GM03348 (cell line): Measurements from ENCODE around the gene SLC9C2.
A peak's percentile ranks its signal among the peaks of the same experiment; 100 is the strongest.
"Not testable (repeated sequence)": the region's sequence is repeated elsewhere in the genome, so short reads cannot be mapped to it uniquely, and the experiment has no call there.

ENCODE experiments used
- DNase-seq: peaks from one replicate; pipeline ENCODE4 v3.0.0; 2012; ENCODE audit warnings: low spot score

The SLC9C2 gene

DNA sequence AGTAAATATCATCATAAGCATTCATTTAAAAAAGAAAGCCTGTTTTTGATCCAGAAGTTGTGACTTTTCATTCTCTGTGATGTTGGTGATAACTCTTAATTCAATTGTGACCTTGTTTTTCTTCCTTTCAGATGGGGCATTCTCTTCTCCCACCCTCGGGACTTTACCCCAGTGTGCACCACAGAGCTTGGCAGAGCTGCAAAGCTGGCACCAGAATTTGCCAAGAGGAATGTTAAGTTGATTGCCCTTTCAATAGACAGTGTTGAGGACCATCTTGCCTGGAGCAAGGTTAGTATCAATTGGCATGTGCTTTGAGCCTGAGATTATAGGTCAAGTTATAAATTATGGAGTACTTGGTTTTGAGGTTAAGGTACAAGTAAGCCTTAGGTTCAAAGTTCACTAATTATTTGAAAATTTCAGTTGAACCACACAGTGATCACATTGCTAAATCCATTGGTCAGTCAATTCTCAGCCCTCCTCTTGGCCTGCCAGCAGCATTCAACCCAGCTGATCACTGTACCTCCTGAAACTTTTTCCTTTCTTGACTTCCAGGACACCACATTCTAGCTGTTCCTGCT lies 121.6 kb downstream of the SLC9C2 start:
- DNase-seq: no peak

DNA sequence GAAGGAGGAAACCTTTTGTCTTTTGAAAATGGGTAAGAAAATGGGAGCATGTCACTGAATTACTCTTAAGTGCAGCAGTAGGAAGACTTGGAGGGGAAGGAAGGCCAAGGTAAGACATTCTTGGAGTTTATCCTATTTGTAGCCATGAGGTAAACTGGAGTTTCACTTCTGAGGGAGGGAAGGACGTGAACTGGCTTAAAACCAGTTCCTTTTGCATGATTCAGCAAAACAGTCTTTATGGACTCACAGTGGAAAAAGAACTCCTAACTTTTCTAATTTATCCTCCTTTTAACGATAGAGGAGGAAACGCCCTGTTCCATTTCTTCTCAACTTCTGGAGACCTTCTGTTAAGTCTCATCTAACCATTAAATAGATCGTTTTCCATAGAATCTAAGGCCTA lies 123.2 kb downstream of the SLC9C2 start:
- no peak for DNase-seq

DNA sequence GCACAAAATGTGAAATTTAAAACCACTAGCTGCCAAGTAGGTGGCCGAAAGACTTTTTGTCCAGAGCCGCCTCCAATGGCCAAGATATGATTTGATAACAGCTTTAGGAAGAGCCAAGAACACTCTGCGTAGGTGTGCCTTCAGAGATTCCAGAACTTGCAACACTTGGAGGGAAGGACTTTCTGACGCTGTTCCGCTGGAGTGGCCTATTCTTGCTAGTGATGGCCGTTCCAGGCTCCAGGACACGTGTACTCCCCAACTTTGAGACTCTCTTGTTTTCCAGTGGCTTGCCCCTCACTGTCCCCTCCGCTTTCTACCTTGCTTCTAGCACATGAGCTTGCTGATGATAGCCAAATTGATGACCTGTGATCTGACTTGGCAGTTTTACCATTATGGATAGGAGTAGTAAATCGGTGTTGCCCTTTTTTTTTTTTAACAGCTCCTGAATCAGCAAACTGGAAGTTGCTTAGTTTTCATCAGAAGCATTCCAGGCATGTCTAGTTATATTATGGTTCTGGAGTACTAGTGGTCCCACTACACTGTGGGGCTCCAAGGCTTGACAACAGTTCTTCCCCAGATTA lies 124.7 kb downstream of the SLC9C2 start:
- DNase-seq: peak; percentile 72

DNA sequence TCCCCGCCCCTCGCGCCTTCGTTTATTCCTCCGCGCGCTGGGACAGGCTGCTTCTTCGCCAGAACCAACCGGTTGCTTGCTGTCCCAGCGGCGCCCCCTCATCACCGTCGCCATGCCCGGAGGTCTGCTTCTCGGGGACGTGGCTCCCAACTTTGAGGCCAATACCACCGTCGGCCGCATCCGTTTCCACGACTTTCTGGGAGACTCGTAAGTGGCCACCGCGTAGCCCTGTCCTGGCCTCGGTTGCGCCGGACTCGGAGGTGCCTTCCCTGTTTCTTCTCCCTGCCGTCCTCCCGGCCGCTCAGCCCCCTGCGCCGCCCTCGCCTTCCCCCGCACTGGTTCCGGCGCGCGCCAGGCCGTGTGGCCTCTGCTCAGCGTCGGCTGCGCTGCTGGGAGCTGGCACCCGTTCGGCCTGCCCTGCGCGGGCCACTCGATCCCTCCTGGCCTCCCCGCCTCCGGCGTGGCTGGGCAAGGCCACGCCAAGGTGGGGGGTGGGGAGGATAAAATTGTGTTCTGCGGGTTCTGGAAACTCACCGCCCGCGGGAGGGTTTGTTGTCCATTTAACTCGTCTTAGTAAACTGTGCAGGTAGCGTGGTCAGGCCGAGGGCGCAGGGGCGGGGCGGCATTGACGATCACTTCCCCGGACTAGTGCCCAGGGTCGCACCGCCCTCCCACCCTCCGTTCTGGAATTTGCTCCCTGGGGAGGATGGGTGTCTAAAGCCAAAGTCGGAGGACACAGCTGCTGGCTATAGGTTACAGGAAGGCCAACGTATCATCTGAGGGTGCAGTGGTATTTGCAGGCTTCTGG lies 125.4 kb downstream of the SLC9C2 start, which contains the start of gene PRDX6:
Gene PRDX6, plus strand, starts transcription at position 50 of the 808 bp plus-strand sequence. Its CDS starts 63 bp downstream, at position 113.
- peak; percentile 71 for DNase-seq

DNA sequence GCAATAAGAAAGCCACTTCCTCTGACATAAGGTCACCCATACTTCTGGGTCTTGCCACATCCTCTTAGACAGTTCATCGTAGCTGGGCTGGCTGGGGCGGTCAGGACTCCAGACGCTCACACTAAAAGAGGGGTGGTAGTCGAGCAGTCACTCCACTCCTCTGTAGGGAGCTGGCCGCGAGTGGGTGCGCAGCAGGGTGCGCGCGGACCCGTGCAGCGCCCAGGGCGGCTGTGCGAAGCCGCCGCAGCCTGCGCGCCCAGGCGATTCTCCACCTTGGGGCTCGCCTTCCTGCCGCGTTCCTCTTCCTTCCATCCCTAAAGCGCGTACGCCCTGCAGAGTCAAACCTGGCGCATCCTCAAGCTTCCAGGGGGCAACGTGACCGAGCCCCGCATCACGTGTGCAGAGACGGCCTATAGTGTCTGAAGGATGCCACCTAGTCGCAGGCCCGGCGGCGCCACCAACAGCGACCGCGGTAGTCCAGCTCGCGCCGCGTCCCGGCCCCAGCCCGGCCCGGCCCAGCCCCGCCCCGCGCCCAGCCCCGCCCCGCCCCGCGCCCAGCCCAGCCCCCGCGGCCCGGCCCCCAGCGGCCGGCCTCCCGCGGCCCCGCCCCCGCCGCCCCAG lies 126.1 kb downstream of the SLC9C2 start:
- peak; percentile 97 for DNase-seq

DNA sequence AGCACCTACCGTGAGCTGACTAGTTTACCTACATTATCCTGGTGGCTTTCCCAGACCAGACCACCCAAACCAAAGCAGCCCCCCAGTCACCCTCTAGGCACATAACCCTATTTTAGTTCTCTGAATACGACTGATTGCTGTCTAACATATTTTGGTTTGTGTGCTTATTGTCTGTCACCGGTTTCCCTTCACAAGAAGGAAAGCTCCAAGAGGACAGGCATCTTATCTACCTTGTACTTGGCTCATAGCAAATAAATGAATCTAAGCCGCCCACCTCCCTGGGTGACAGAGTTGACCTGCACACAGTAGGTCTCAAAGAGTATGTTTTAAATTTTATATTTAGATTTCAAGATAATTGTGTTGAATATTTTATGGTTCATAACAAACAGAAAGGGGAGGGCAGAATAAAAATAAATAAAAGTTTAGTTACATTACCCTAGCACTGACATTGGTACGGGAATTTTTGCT lies 126.6 kb downstream of the SLC9C2 start:
- no peak for DNase-seq

DNA sequence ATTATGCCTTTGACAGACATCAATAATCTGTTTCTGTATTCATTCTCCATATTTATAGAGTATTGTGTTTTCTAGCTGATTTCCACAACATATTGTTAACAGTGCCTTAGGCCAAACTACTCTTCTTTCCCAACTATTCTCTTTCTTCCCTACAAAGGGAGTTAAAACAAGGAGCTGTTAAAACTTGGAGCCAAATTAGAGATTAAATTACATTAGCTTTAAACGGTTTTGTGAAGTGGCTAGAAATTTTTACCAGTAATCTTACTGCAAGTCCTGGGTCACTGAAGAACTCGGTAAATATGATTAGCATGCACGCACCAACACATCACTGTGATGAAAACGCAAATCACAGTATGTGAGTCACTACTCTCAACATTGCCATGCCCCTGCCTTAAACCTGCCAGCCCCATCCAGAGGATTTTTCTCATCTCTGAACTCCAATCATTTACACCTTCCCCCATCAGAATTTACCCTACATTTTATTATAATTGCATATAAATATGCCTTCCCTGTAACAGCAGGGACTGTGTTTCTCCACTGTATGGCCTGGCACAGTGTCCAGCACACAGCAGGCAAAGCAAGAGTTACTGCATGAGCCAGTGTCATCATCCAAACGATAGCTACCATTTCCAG lies 127.2 kb downstream of the SLC9C2 start:
- DNase-seq: peak; percentile 70

DNA sequence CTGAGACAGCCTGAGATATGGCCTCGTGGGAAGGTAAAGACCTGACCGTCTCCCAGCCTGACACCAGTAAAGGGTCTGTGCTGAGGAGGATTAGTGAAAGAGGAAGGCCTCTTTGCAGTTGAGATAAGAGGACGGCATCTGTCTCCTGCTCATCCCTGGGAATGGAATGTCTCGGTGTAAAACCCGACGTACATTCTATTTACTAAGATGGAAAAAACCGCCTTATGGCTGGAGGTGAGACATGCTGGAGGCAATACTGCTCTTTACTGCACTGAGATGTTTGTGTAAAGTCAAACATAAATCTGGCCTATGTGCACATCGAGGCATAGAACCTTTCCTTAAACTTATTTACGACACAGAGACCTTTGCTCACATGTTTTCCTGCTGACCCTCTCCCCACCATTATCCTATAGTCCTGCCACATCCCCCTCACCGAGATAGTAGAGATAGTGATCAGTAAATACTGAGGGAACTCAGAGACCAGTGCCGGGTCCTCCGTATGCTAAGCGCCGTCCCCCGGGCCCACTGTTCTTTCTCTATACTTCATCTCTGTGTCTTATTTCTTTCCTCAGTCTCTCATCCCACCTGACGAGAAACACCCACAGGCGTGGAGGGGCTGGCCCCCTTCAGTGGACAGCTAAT lies 128.0 kb downstream of the SLC9C2 start:
- DNase-seq: not testable (repeated sequence)

DNA sequence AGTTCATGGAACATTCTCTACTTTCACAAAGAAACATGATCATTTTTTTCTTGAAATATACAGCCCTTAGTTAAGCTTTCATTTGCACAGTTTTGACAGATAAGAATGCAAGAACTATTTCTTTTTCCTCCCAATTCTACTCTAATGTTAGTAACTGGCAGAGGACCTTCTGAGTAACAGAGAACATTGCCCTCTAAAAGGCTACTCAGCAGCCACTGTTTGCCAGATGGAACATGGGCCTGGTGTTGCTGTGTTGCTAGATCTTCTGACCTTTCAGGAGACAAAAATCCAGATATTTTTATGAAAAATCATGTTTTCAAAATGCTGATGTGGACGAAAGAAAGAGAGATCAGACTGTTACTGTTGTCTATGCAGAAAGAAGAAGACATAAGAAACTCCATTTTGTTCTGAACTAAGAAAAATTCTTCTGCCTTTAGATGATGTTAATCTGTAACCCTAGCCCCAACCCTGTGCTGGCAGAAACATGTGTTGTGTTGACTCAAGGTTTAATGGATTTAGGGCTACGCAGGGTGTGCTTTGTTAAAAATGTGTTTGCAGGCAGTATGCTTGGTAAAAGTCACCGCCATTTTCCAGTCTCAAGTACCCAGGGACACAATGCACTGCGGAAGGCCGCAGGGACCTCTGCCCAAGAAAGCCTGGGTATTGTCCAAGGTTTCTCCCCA lies 128.6 kb downstream of the SLC9C2 start:
- DNase-seq: no peak

DNA sequence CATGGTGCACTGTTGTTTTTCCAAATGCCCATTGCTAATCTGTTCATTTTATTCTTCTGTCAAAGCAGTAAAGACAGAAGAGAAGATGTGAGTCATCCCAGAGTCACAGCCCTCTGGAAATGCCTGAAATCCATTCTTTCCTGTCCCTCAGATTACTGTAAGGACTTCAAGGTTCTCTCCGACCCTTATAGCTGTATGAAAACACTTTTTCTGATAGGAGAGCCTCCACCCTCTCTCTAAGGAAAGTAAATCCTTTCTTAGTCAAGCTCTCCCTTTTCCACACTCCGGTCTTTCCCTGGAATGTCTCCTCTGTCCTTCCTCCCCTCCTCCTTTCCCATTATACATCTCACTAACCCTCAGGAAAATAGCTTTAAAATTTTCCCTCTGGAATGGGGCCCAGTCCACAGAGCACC lies 129.3 kb downstream of the SLC9C2 start:
- DNase-seq: peak; percentile 53

DNA sequence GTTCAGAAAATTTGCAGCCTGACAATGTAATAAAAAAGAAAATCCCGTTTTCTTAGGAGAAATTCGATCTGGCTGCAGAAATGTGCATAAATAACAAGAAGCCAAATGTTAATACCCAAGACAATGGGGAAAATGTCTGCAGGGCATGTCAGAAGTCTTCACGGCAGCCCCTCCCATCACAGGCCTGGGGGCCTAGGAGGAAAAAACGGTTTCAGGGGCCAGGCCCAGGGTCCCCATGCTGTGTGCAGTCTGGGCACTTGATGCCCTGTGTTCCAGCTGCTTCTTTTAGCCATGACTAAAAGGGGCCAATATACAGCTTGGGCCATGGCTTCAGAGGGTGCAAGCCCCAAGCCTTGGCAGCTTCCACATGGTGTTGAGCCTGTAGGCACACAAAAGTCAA lies 132.3 kb downstream of the SLC9C2 start:
- DNase-seq: no peak

DNA sequence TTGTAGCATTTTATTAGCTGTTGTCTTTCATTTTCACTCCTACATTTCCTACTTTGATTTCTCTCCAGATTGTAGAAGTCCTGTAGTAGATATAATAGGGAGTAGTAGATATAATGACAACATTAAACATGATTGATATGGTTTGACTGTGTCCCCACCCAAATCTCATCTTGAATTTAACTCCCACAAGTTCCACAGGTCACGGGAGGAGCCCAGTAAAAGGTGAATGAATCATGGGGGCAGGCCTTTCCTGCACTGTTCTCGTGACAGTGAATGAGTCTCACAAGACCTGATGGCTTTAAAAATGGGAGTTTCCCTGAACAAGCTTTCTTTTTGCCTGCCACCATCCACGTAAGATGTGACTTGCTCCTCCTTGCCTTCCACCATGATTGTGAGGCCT lies 133.2 kb downstream of the SLC9C2 start:
- no peak for DNase-seq

DNA sequence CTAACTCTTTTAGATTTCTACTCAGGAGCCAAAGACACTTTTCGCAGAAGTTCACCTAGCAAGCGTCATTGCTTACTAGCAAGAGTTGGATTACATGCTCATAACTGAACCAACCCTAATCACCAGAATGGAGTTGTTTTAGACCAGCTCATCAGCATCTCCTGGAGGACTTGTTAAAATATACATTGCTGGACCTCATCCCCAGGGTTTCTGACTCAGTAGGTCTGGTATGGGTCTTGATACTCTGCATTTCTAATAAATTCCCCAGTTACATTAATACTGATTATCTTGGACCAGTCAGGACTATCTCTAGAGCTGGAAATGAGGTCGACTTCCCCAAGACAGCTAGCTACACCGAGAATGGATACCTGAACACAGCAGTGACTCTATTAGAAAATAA lies 135.4 kb downstream of the SLC9C2 start:
- DNase-seq: no peak

DNA sequence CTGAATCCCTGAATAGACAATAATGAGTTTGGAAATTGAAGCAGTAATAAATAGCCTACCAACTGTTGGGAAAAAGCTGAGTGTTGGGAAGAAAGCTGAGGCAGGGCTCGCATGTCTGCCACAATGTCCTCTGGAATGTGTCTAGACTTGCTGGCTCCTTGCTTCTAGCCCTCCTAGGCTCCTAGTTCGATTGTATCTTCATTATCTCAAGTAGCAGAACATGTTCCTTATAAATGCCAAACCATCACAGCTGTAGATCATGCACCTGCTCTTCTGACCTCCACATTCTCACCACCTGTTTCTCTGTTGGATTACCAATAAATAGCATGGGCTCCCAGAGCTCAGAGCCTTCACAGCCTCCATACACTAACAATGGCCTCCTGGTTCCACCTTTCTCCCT lies 138.7 kb downstream of the SLC9C2 start:
- DNase-seq: not testable (repeated sequence)

DNA sequence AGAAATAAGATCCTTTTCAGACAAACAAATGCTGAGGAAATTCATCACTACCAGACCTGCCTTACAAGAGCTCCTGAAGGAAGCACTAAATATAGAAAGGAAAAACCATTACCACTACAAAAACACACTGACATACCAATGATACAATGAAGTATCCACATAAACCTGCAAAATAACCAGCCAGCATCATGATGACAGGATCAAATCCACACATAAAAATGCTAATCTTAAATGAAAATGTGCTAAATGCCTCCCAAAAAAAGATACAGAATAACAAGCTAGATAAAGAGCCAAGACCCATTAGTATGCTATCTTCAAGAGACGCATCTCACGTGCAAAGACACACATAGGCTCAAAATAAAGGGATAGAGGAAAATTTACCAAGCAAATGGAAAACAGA lies 140.2 kb downstream of the SLC9C2 start:
- DNase-seq: not testable (repeated sequence)

DNA sequence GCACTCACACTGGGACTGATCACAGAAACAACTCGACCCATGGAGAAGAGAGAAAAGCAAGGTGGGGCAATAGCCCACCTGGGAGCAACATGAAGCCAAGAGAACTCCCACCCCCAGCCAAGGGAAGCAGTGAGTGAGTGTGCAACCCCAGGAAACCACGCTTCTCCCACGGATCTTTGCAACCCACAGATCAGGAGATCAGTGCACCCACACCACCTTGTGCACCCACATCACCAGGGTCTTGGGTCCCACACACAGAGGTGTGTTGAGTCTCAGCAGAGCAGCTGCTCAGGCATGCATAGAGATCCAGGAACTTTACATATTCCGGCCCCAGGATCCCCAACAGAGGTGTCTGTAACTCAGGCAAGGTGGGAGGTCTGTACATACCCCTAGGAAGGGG lies 143.0 kb downstream of the SLC9C2 start:
- no peak for DNase-seq

DNA sequence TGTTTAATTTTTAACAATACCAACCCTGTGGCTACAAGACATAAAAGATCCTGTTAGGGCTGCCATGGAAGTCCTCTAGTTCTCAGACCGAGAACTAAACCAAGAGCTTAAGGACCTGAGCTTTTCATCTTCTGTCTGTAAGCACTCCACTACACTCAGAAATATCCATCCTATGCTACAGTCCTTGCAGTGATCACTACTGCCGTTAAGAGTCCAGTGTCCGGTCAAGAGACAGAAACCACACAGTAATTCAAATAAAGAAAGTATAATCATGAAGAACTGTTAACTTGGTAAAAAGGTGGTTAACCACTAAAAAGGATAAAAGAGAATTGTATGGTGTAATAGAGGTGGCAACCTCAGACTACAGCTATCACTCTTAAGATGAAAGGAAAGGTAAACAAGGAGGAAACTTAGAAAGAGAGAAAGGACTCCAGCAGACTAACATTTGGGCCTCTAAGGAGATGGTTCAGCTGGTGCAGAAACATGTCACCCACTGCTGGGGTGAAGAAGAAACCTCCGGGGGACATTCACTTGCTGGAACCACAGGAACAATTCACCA lies 147.8 kb downstream of the SLC9C2 start:
- no peak for DNase-seq

DNA sequence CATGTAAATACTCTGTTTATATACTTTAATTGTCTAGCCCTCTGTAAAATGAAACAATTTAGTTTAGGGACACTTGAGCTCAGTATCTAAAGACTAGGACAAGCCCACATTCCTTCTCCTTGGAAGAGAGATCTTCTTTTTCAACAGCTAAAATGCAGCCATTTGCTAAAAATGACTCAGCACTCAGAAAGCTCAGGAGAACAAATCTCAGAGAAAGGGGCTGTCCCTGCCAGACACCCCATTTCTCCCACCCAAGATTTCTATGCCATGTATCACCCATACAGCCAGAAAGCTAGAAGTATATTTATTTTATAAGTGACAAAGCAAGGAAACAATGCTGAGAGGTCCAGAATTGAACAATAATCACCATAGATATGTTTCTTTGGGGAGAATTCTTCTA lies 148.9 kb downstream of the SLC9C2 start:
- DNase-seq: peak; percentile 45

DNA sequence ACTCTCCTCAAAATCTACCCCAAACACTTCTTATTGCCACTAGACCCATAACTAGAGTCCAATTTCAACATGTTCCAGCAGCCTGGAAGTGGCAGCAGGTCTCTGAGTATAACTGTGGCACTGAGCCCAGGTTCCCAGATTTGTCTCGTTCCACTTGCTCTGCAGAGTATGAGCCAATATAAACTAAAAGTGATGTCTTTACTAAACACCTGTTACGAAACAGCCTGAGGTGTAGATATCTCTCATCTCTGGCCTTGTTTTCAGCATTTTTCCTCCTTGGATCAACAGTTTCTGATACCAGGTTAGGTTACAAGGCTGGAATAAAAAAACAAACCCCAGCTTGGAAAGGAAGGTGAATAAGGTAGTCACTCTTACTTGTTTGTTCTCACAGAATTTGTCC lies 150.9 kb downstream of the SLC9C2 start:
- no peak for DNase-seq
